Heart left ventricle (tissue), 13 donors: ENCODE measurements around the gene MRPL48.

Experiments
- POLR2A ChIP-seq, 2 donors: fragments of 450-650 bp; IDR thresholded peaks; one replicate each; pipeline ENCODE4 v1.6.1; 2017; ENCODE audit warnings: antibody characterized with exemption in 2 of 2, mild to moderate bottlenecking in 2 of 2, moderate library complexity in 2 of 2
- TF ChIP-seq, protein P1 (sequence below), 12 donors: fragments of 200-600 bp; sonication (generic) in 4 of 12; IDR thresholded peaks; one replicate each; pipeline versions ENCODE4 v1.5.0 to v1.8.0; 2018 to 2022; ENCODE audit warnings: antibody characterized with exemption in 12 of 12, mild to moderate bottlenecking in 5 of 12
- donor health status: ischemic (EF 13 %, LVEDD 7.1; RV severe dilation, severe dysfunction).
- donor health status: DM: no; HTN: yes; CAD: no.
- donor health status: DM: no; HTN: no; CAD: no.
- donor health status: ischemic (EF 25% LVEDD 6.9; RV normal size, moderate dysfunction).
- donor health status: ischemic (EF 25% LVEDD 5.7; RV mildly dilated, moderate dysfunction).
- donor health status: ischemic (EF 35%, LVEDD 5.7; RV mildly dilated, moderate dysfunction).
- donor health status: nonischemic (EF 11% LVEDD 7.7; RV severe dilation, severe dysfunction).
- donor health status: DM: yes; HTN: yes; CAD: no.
- donor health status: PGD.
- donor health status: ischemic (EF 29% LVEDD 5.4; RV normal size, mild dysfunction).
- donor health status: nonischemic (EF 23%, LVEDD 6.1; RV moderate dilation, normal function).

DNA sequence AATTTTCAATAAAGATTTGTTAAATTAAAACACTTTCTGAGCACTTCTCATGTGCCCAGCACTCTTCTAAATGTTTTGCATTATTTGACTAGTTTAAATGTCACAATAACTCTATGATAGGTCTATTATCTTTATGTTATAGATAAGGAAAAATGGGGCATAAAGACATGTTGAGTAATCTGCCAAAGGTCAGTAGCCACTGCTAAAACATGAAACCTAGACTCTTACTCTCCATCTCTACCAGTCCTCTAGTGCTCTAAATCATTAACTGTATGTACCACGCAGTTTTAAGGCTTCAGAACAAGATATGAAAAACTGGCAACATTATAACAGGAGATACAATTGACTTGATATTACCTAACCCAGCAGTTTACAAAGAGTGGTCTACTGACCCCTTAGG, 33.7 kb upstream of the MRPL48 start:
- TF ChIP-seq, protein P1, sequence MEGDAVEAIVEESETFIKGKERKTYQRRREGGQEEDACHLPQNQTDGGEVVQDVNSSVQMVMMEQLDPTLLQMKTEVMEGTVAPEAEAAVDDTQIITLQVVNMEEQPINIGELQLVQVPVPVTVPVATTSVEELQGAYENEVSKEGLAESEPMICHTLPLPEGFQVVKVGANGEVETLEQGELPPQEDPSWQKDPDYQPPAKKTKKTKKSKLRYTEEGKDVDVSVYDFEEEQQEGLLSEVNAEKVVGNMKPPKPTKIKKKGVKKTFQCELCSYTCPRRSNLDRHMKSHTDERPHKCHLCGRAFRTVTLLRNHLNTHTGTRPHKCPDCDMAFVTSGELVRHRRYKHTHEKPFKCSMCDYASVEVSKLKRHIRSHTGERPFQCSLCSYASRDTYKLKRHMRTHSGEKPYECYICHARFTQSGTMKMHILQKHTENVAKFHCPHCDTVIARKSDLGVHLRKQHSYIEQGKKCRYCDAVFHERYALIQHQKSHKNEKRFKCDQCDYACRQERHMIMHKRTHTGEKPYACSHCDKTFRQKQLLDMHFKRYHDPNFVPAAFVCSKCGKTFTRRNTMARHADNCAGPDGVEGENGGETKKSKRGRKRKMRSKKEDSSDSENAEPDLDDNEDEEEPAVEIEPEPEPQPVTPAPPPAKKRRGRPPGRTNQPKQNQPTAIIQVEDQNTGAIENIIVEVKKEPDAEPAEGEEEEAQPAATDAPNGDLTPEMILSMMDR (IDR thresholded peaks at IDR 0.05): no peak
- TF ChIP-seq POLR2A (IDR thresholded peaks at IDR 0.05): no peak
